ENCODE data around the gene LGALS1. TPM values are rescaled to one million over a fixed set of nuclear protein-coding genes. Genes with fewer than 3 reads are reported as not detected.

The LGALS1 gene
- total RNA-seq, 1 donor from 2014 or later = 1,816 TPM

DNA sequence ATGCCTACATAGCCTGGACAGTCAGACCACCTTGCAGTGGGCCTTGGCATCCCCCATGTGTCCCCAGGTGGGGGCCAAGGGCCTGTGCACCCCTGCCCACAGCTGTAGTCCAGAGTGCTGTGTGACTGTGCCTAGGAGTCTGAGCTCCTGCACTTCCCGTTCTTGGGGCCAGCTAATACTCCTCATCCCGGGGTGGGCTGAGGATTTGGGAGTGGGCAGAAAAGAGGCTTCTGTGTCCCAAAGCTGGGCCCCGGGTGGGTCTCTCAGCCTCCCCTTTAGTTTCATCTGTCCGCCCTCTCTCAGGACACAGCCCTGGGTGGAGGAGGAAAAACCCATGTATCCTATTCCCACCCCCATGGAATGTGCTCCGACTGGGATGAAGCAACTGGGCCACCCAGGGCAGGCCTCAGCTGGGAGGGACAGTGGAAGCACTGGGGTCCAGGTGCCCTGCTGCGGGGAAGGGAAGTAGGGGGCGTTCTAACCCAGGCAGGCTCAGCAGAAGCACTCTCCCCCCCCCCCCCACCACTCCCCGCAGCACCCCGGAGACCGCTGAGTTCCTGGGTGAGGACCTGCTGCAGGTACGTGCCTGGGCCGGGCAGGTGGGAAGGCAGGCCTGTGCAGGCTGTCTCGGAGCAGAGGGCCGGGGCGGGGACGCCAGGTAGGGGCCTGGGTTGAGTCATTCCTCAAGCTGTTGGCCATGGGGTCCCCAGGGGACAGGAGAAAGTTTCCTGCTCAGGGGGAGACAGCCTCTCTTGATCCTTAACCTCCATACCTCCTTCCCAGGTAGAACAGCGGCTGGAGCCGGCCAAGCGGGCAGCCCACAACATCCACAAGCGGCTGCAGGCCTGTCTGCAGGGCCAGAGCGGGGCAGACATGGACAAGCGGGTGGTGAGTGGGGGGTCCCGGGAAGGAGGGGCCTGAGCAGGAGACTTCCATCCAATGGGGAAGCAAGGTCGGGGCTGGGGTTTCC lies 34.6 kb upstream of the LGALS1 start:
- TF ChIP-seq, protein P1, sequence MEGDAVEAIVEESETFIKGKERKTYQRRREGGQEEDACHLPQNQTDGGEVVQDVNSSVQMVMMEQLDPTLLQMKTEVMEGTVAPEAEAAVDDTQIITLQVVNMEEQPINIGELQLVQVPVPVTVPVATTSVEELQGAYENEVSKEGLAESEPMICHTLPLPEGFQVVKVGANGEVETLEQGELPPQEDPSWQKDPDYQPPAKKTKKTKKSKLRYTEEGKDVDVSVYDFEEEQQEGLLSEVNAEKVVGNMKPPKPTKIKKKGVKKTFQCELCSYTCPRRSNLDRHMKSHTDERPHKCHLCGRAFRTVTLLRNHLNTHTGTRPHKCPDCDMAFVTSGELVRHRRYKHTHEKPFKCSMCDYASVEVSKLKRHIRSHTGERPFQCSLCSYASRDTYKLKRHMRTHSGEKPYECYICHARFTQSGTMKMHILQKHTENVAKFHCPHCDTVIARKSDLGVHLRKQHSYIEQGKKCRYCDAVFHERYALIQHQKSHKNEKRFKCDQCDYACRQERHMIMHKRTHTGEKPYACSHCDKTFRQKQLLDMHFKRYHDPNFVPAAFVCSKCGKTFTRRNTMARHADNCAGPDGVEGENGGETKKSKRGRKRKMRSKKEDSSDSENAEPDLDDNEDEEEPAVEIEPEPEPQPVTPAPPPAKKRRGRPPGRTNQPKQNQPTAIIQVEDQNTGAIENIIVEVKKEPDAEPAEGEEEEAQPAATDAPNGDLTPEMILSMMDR (IDR thresholded peaks at IDR 0.05; ENCODE audit: insufficient read depth, low read length, severe bottlenecking) = no peak
- no peaks in the 10 kb centered on the region for H3K27me3 ChIP-seq (ENCODE audit: control insufficient read depth, insufficient read depth, low read length)
- FAIRE-seq (no peak), DNase-seq (ENCODE audit: low read depth) (peak; percentile 79)
- peak overlapping the region; percentile 92 for H3K4me3 ChIP-seq (ENCODE audit: low read depth, low read length)
- peaks cover 37% of the 10 kb centered on the region for H3K36me3 ChIP-seq (ENCODE audit: control insufficient read depth, insufficient read depth, low read length)

DNA sequence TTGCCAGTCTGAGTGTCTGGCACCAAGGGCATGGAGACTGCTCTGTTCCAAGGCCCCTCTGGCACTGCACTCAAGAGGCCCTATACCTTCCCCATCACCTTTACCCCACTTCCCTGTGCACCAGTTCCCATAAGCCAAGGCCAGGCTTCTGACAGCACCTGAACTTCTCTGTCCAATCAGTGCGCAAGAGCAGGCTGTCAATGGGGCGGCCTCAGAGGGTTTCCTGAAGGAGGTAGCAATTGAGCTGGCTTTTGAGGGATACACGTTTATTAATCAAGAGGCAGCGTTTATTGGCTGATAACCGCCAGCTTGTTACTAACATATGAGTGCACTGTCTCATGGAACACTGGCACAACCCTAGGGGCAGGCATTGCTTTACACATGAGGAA lies 33.9 kb upstream of the LGALS1 start:
- DNase-seq (ENCODE audit: low read depth) (no peak), FAIRE-seq (peak; percentile 13)
- H3K27me3 ChIP-seq (ENCODE audit: control insufficient read depth, insufficient read depth, low read length) = no peaks in the 10 kb centered on the region
- H3K4me3 ChIP-seq (ENCODE audit: low read depth, low read length) = peak overlapping the region; percentile 92
- TF ChIP-seq, protein P1 (IDR thresholded peaks at IDR 0.05; ENCODE audit: insufficient read depth, low read length, severe bottlenecking) = no peak
- peaks cover 38% of the 10 kb centered on the region for H3K36me3 ChIP-seq (ENCODE audit: control insufficient read depth, insufficient read depth, low read length)

DNA sequence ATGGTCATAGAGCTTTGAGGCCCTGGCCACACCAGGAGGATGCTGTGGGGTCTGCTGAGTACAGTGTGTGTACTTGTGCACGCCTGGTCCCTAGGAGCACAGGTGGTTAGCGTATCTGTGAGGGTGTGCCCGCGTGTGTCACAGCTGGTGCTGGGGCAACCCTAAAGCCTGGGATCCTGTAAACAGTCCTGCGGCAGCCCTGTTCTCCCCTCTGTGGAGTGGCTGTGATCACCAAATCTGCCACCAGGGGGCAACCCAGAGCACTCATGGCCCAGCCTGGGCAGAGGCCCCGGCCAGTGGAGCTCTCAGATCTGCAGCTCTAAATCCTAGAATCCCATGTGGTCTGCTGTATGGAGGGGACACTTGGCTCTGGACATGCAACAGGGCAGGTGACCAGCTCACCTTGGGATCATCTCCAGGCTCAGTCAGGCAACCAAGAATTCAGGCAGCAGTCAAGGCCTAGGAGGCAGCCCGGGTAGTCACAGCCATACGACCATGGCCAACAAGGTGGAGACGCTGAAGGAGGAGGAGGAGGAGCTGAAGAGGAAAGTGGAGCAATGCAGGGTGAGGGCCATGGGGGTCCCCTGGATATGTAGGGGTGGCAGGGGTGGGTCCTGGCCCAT lies 32.1 kb upstream of the LGALS1 start:
- TF ChIP-seq, protein P1 (IDR thresholded peaks at IDR 0.05; ENCODE audit: insufficient read depth, low read length, severe bottlenecking) = peak; percentile 88
- peaks cover 49% of the 10 kb centered on the region for H3K36me3 ChIP-seq (ENCODE audit: control insufficient read depth, insufficient read depth, low read length)
- peak; percentile 59 for DNase-seq (ENCODE audit: low read depth)
- H3K27me3 ChIP-seq (ENCODE audit: control insufficient read depth, insufficient read depth, low read length) = no peaks in the 10 kb centered on the region
- no peak overlapping the region for H3K4me3 ChIP-seq (ENCODE audit: low read depth, low read length)
- peak; percentile 60 for FAIRE-seq

DNA sequence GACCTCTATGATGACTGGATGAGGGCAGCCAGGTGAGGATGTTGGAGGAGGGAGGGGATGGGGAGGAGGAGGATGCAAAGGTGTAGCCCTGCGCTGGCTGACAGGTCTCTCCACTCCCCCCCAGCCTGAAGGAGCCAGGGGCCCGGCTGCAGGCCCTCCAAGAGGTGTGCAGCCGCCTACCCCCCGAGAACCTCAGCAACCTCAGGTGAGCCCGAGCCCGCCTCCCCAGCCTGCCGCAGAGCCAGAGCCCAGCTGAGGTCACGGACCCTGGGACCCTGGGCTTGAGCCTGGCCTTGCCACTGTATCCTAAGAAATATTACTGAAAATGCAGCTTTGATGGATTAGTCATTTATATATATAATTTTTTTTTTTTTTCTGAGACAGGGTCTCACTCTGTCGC lies 28.1 kb upstream of the LGALS1 start:
- FAIRE-seq (no peak), DNase-seq (ENCODE audit: low read depth) (no peak)
- peaks cover 65% of the 10 kb centered on the region for H3K36me3 ChIP-seq (ENCODE audit: control insufficient read depth, insufficient read depth, low read length)

DNA sequence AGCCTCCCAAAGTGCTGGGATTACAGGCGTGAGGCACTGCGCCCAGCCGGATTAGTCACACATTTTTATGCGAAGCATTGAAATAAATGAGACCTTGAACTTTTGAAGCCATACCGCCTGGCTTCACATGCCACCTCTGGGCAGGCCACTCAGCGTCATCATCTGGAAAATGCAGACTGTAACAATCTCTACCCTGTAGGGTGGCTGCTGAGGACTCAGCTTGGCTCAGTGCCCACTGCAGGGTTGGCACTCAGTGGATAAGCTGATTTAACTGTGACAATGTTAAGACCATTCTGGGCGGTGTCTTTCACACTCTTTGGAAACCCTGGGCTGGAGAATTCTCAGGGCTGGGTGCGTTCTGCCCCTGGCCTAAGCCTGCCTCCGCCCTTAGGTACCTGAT lies 27.5 kb upstream of the LGALS1 start:
- H3K27me3 ChIP-seq (ENCODE audit: control insufficient read depth, insufficient read depth, low read length) = no peaks in the 10 kb centered on the region
- no peak overlapping the region for H3K4me3 ChIP-seq (ENCODE audit: low read depth, low read length)
- FAIRE-seq (no peak), DNase-seq (ENCODE audit: low read depth) (no peak)
- TF ChIP-seq, protein P1 (IDR thresholded peaks at IDR 0.05; ENCODE audit: insufficient read depth, low read length, severe bottlenecking) = no peak
- H3K36me3 ChIP-seq (ENCODE audit: control insufficient read depth, insufficient read depth, low read length) = peaks cover 62% of the 10 kb centered on the region

More for the DNA sequence above, 28.1 kb upstream of the LGALS1 start:
- TF ChIP-seq, protein P1 (IDR thresholded peaks at IDR 0.05; ENCODE audit: insufficient read depth, low read length, severe bottlenecking) = no peak
- Histone ChIP-seq H3K27me3 (ENCODE audit: control insufficient read depth, insufficient read depth, low read length) (no peaks in the 10 kb centered on the region), H3K4me3 (ENCODE audit: low read depth, low read length) (no peak overlapping the region)
